Measurements from ENCODE around the gene SCLY.
"Not testable (repeated sequence)": the region's sequence is repeated elsewhere in the genome, so short reads cannot be mapped to it uniquely, and the experiment has no call there.

Gene SCLY

GRCh38 chr2:238060542-238061314 lies at the start of gene SCLY:
TSS of gene SCLY (plus strand) at chr2:238061001. CDS start at chr2:238061055, 54 bp downstream.
- in situ Hi-C loops (cut with MboI; ENCODE audit: low sequenced_read_pairs), result no loop called here

GRCh38 chr2:238013806-238014205 lies 47.0 kb upstream of the SCLY start:
- in situ Hi-C loops (cut with MboI; ENCODE audit: low sequenced_read_pairs), result no loop called here

GRCh38 chr2:238015705-238016104 lies 45.1 kb upstream of the SCLY start:
- in situ Hi-C loops (cut with MboI; ENCODE audit: low sequenced_read_pairs), result no loop called here

GRCh38 chr2:238016526-238016925 lies 44.3 kb upstream of the SCLY start:
- in situ Hi-C loops (cut with MboI; ENCODE audit: low sequenced_read_pairs), result no loop called here

- in situ Hi-C loops (cut with MboI; ENCODE audit: low sequenced_read_pairs), result no loop called here
Observed at GRCh38 chr2:238019962-238020361, 40.8 kb upstream of the SCLY start.

GRCh38 chr2:238020816-238021215 lies 40.0 kb upstream of the SCLY start:
- in situ Hi-C loops (cut with MboI; ENCODE audit: low sequenced_read_pairs), result no loop called here

- in situ Hi-C loops (cut with MboI; ENCODE audit: low sequenced_read_pairs), result no loop called here
Observed at GRCh38 chr2:238021327-238021726, 39.5 kb upstream of the SCLY start.

- in situ Hi-C loops (cut with MboI; ENCODE audit: low sequenced_read_pairs), result no loop called here
Observed at GRCh38 chr2:238022594-238023157, 38.1 kb upstream of the SCLY start.

- in situ Hi-C loops (cut with MboI; ENCODE audit: low sequenced_read_pairs), result no loop called here
Observed at GRCh38 chr2:238023608-238024007, 37.2 kb upstream of the SCLY start.

- in situ Hi-C loops (cut with MboI; ENCODE audit: low sequenced_read_pairs), result no loop called here
Observed at GRCh38 chr2:238024986-238025385, 35.8 kb upstream of the SCLY start.

- in situ Hi-C loops (cut with MboI; ENCODE audit: low sequenced_read_pairs), result no loop called here
Observed at GRCh38 chr2:238025741-238026360, 35.0 kb upstream of the SCLY start.

GRCh38 chr2:238027058-238027457 lies 33.7 kb upstream of the SCLY start:
- in situ Hi-C loops (cut with MboI; ENCODE audit: low sequenced_read_pairs), result no loop called here

GRCh38 chr2:238027591-238028415 lies 33.0 kb upstream of the SCLY start:
- in situ Hi-C loops (cut with MboI; ENCODE audit: low sequenced_read_pairs), result no loop called here

GRCh38 chr2:238029853-238030252 lies 30.9 kb upstream of the SCLY start:
- in situ Hi-C loops (cut with MboI; ENCODE audit: low sequenced_read_pairs), result no loop called here

- in situ Hi-C loops (cut with MboI; ENCODE audit: low sequenced_read_pairs), result no loop called here
Observed at GRCh38 chr2:238030422-238031155, 30.2 kb upstream of the SCLY start.

GRCh38 chr2:238031751-238032150 lies 29.1 kb upstream of the SCLY start:
- in situ Hi-C loops (cut with MboI; ENCODE audit: low sequenced_read_pairs), result no loop called here

- in situ Hi-C loops (cut with MboI; ENCODE audit: low sequenced_read_pairs), result no loop called here
Observed at GRCh38 chr2:238032755-238033337, 28.0 kb upstream of the SCLY start.

GRCh38 chr2:238033991-238034390 lies 26.8 kb upstream of the SCLY start:
- in situ Hi-C loops (cut with MboI; ENCODE audit: low sequenced_read_pairs), result not testable (repeated sequence)

- in situ Hi-C loops (cut with MboI; ENCODE audit: low sequenced_read_pairs), result no loop called here
Observed at GRCh38 chr2:238038203-238038602, 22.6 kb upstream of the SCLY start.

- in situ Hi-C loops (cut with MboI; ENCODE audit: low sequenced_read_pairs), result no loop called here
Observed at GRCh38 chr2:238039151-238039550, 21.6 kb upstream of the SCLY start.
